Activated CD4-positive, CD25-positive, alpha-beta regulatory T cell treated with anti-CD3 and anti-CD28 coated beads, Interleukin-2, amount 50 U/mL, for 16 hours (primary cell): ENCODE measurements around the gene EIF4E3.

Experiments
- DNase-seq: peaks from one replicate; pipeline ENCODE4 v3.0.0-alpha.2; 2020; ENCODE audit warnings: low read depth, low spot score

Gene EIF4E3

GRCh38 chr3:71725271-71725991 lies at the start of gene EIF4E3:
Gene EIF4E3, minus strand, starts transcription at chr3:71725402. Its CDS starts 35 bp downstream, at chr3:71725367.
- DNase-seq = no peak

GRCh38 chr3:71771884-71772283 lies 46.7 kb upstream of the EIF4E3 start:
- DNase-seq = no peak

GRCh38 chr3:71771126-71771525 lies 45.9 kb upstream of the EIF4E3 start:
- DNase-seq = no peak

GRCh38 chr3:71763426-71763825 lies 38.2 kb upstream of the EIF4E3 start:
- no peak for DNase-seq

GRCh38 chr3:71760140-71760539 lies 34.9 kb upstream of the EIF4E3 start:
- DNase-seq = no peak

- no peak for DNase-seq
Measured at GRCh38 chr3:71759401-71759800, 34.2 kb upstream of the EIF4E3 start.

- no peak for DNase-seq
Measured at GRCh38 chr3:71758091-71758490, 32.9 kb upstream of the EIF4E3 start.

- no peak for DNase-seq
Measured at GRCh38 chr3:71754610-71755253, 29.5 kb upstream of the EIF4E3 start.

GRCh38 chr3:71753701-71754609 lies 28.8 kb upstream of the EIF4E3 start, which contains the start of gene GPR27:
Gene GPR27, plus strand, starts transcription at chr3:71753855. Its CDS starts 195 bp downstream, at chr3:71754050.
- no peak for DNase-seq

- no peak for DNase-seq
Measured at GRCh38 chr3:71752831-71753700, 27.9 kb upstream of the EIF4E3 start.

- no peak for DNase-seq
Measured at GRCh38 chr3:71751602-71752001, 26.4 kb upstream of the EIF4E3 start.

- DNase-seq = no peak
Measured at GRCh38 chr3:71744738-71745137, 19.5 kb upstream of the EIF4E3 start.

GRCh38 chr3:71742621-71743020 lies 17.4 kb upstream of the EIF4E3 start:
- no peak for DNase-seq

- no peak for DNase-seq
Measured at GRCh38 chr3:71734881-71735280, 9.7 kb upstream of the EIF4E3 start.

- DNase-seq = no peak
Measured at GRCh38 chr3:71733319-71733718, 8.1 kb upstream of the EIF4E3 start.

- DNase-seq = no peak
Measured at GRCh38 chr3:71732637-71733036, 7.4 kb upstream of the EIF4E3 start.

GRCh38 chr3:71728632-71729342 lies 3.6 kb upstream of the EIF4E3 start:
- no peak for DNase-seq

- no peak for DNase-seq
Measured at GRCh38 chr3:71726146-71726545, 944 bp upstream of the EIF4E3 start.

GRCh38 chr3:71724584-71725270 lies 475 bp downstream of the EIF4E3 start:
- no peak for DNase-seq

GRCh38 chr3:71724171-71724453 lies 1.1 kb downstream of the EIF4E3 start:
- no peak for DNase-seq
